ENCODE results near the gene PARD6G. TPM values are rescaled to one million over a fixed set of nuclear protein-coding genes. Genes with fewer than 3 reads are reported as not detected.

The PARD6G gene
- total and polyA plus RNA-seq, 2 of the 8 experiments (the other 6 are each of a cell fraction or from before 2014, with no cell fraction given) = 11.3 to 17.9 TPM

DNA sequence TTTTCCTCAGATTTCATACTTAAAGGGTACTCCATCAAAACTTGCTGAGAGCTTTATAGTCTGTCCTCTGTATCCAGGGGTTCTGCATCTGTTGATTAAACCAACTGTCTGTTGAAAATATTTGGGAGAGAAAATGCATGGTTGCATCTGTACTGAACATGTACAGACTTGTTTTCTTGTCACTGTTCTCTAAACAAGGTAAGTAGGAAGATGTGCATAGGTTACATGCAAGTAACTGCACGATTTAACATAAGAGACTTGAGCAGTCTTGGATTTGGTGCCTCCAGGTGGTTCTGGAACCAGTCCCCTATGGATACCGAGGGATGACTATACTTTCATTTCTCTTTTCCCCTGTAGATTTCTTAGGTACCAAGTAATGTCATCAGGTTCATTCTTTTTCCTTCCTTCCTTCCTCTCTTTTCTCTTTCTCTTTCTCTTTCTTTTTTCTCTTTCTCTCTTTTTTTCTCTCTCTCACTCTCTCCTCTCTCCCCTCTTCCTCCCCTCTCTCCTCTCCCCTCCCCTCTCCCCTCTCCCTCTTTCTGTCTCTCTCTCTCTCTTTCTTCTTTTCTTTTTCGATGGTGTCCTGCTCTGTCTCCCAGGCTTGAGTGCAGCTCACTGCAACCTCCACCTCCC is 115.0 kb downstream of the PARD6G start:
- H2BK12ac ChIP-seq (ENCODE audit: low read depth, low read length) = no peak overlapping the region
- H4K20me1 ChIP-seq (replicated peaks in 1 of 2; ENCODE audit: control insufficient read depth in 1 of 2, insufficient read depth in 2 of 2, low read length in 2 of 2) = peaks cover 6 to 17% of the 10 kb centered on the region in 2 experiments
- no peak overlapping the region for H3K23ac ChIP-seq (ENCODE audit: insufficient read length)
- no peak overlapping the region for H3K27ac ChIP-seq (ENCODE audit: low read depth, low read length)
- H3K4me1 ChIP-seq (replicated peaks in 1 of 4; ENCODE audit: control insufficient read depth in 3 of 4, insufficient read depth in 4 of 4, low read length in 3 of 4) = peaks cover 3 to 6% (median 5%) of the 10 kb centered on the region in 4 experiments; a peak in 6 of 7 replicates
- H3K27me3 ChIP-seq (replicated peaks in 1 of 4; ENCODE audit: control insufficient read depth in 3 of 4, extremely low read depth in 1 of 4, insufficient read depth in 3 of 4, low read length in 3 of 4) = no peaks in the 10 kb centered on the region
- DNase-seq (ENCODE audit: low read depth in 1 of 2, low spot score in 2 of 2) (no peak), FAIRE-seq (no peak)
- H4K5ac ChIP-seq (ENCODE audit: insufficient read length, low read depth, low read length) = no peak overlapping the region
- no peaks in the 10 kb centered on the region for H3K23me2 ChIP-seq (ENCODE audit: low read depth, low read length)
- no peak overlapping the region for H3K56ac ChIP-seq (replicated peaks; ENCODE audit: insufficient read length, low read depth, low read length)
- H2BK15ac ChIP-seq (ENCODE audit: low read length) = no peak overlapping the region
- H3K4me2 ChIP-seq (ENCODE audit: insufficient read depth in 1 of 2, low read depth in 2 of 2, low read length in 2 of 2) = no peak overlapping the region
- no peak overlapping the region for H2AK5ac ChIP-seq (ENCODE audit: low read depth, low read length)
- H2BK5ac ChIP-seq (ENCODE audit: low read depth, low read length) = no peak overlapping the region
- no peak overlapping the region for H3K18ac ChIP-seq (ENCODE audit: extremely low read depth, low read length)
- H3K4ac ChIP-seq (replicated peaks; ENCODE audit: insufficient read length, low read depth, low read length) = no peak overlapping the region
- H3K79me2 ChIP-seq (ENCODE audit: control insufficient read depth in 1 of 2, insufficient read depth in 2 of 2, low read length in 2 of 2) = peaks cover 18 to 65% of the 10 kb centered on the region in 2 experiments
- H2BK120ac ChIP-seq (replicated peaks; ENCODE audit: low read depth, low read length) = no peak overlapping the region
- no peak overlapping the region for H4K91ac ChIP-seq (replicated peaks; ENCODE audit: insufficient read length, low read length)
- peaks cover 17% of the 10 kb centered on the region for H3K79me1 ChIP-seq (ENCODE audit: low read depth, low read length)
- H3K14ac ChIP-seq (ENCODE audit: insufficient read length) = no peak overlapping the region
- 81% methylated on average over 3 of the region's 3 CpGs; no CpG with 5 or more reads in 1 of the 2 experiments for WGBS, 2 experiments (ENCODE audit: extremely low coverage in 1 of 2, insufficient coverage in 1 of 2, insufficient read length in 1 of 2, insufficient replicate concordance in 2 of 2, low coverage in 1 of 2, low lambda C conversion rate in 2 of 2, missing lambda C conversion rate in 1 of 2)
- POLR2A ChIA-PET (ENCODE audit: partially characterized antibody) = interaction anchor here (0.7 to 2.9 kb wide), 4 partner anchors 10 to 599 kb away, joined by 3 to 8 read pairs (median 4); partner anchors contain the start of gene ADNP2
- CTCF ChIA-PET (ENCODE audit: partially characterized antibody) = interaction anchor here (1.2 kb wide), 1 partner anchor 23 kb away, joined by 3 read pairs; no protein-coding TSS in a partner anchor
- H3K36me3 ChIP-seq (ENCODE audit: control insufficient read depth in 2 of 4, insufficient read depth in 4 of 4, low read length in 3 of 4) = peaks cover 16 to 55% (median 35%) of the 10 kb centered on the region in 4 experiments
- H3K9ac ChIP-seq (replicated peaks in 1 of 4; ENCODE audit: extremely low read depth in 1 of 4, low read depth in 3 of 4, low read length in 3 of 4) = no peak overlapping the region
- no peak overlapping the region for H2AFZ ChIP-seq (ENCODE audit: low read length)
- no peaks in the 10 kb centered on the region for H3K9me3 ChIP-seq (ENCODE audit: insufficient read depth in 2 of 2, low read depth in 1 of 2, low read length in 1 of 2)
- H4K8ac ChIP-seq (ENCODE audit: extremely low read depth, insufficient read depth, low read length) = no peak overlapping the region
- no peak overlapping the region for H2BK20ac ChIP-seq (ENCODE audit: low read length)
- no peak overlapping the region for H3K4me3 ChIP-seq (ENCODE audit: extremely low read depth in 1 of 4, insufficient read depth in 2 of 4, low read depth in 3 of 4, low read length in 4 of 4)
- no peak for TF ChIP-seq RXRA (IDR thresholded peaks at IDR 0.05; ENCODE audit: insufficient read depth, low read depth, low read length)
- no peak for TF ChIP-seq ATF2 (IDR thresholded peaks at IDR 0.05; ENCODE audit: low read length)
- no peak for TF ChIP-seq SIN3A (conservative IDR thresholded peaks at IDR 0.05 in 1 of 2, IDR thresholded peaks at IDR 0.05 in 1 of 2; ENCODE audit: low read depth in 1 of 2, low read length in 2 of 2)
- no peak for TF ChIP-seq RBBP5 (IDR thresholded peaks at IDR 0.05; ENCODE audit: borderline replicate concordance, low read depth, low read length)
- no peak for TF ChIP-seq YY1 (IDR thresholded peaks at IDR 0.05; ENCODE audit: low read depth, low read length)
- no peak for TF ChIP-seq RFX5 (IDR thresholded peaks at IDR 0.05; ENCODE audit: borderline replicate concordance, low read depth, low read length)
- TF ChIP-seq GABPA (IDR thresholded peaks at IDR 0.05; ENCODE audit: borderline replicate concordance, insufficient read depth, low read length) = no peak
- TF ChIP-seq CHD2 (IDR thresholded peaks at IDR 0.05; ENCODE audit: low read length) = no peak
- TF ChIP-seq CEBPB (IDR thresholded peaks at IDR 0.05; ENCODE audit: low read depth, low read length) = no peak
- no peak for TF ChIP-seq BRCA1 (IDR thresholded peaks at IDR 0.05; ENCODE audit: low read depth, low read length)
- TF ChIP-seq KDM5A (IDR thresholded peaks at IDR 0.05; ENCODE audit: low read length) = no peak

All from H1 (cell line).